Measurements from ENCODE around the gene GABRR2. TPM values are rescaled to one million over a fixed set of nuclear protein-coding genes. Genes with fewer than 3 reads are reported as not detected.

Gene GABRR2
- total RNA-seq, 4 donors from 2014 or later, result 0.89 TPM; not detected in 3

GRCh38 chr6:89257781-89258180 lies 57.3 kb downstream of the GABRR2 start:
- Histone ChIP-seq H3K4me1 (no peaks in the 10 kb centered on the region), H3K36me3 (no peaks in the 10 kb centered on the region), H3K9me3 (no peaks in the 10 kb centered on the region), H3K27ac (no peak overlapping the region), H3K27me3 (no peaks in the 10 kb centered on the region), H3K4me3 (no peak overlapping the region)
- DNase-seq (ENCODE audit: low spot score in 2 of 2), result no peak
- TF ChIP-seq EP300 (IDR thresholded peaks at IDR 0.05), result no peak
- WGBS, result 78% methylated on average over 4 of the region's 4 CpGs

GRCh38 chr6:89257346-89257745 lies 57.8 kb downstream of the GABRR2 start:
- 90% methylated on average over 6 of the region's 6 CpGs for WGBS
- TF ChIP-seq POLR2A (IDR thresholded peaks at IDR 0.05) (no peak), POLR2AphosphoS5 (IDR thresholded peaks at IDR 0.05) (no peak), CTCF (IDR thresholded peaks at IDR 0.05) (no peak), EP300 (IDR thresholded peaks at IDR 0.05) (no peak)
- Histone ChIP-seq H3K27me3 (no peaks in the 10 kb centered on the region), H3K36me3 (no peaks in the 10 kb centered on the region), H3K9me3 (no peaks in the 10 kb centered on the region), H3K4me3 (no peak overlapping the region), H3K27ac (no peak overlapping the region), H3K4me1 (no peaks in the 10 kb centered on the region)
- no peak for DNase-seq (ENCODE audit: low spot score in 2 of 2)

- H3K9me3 ChIP-seq, result no peaks in the 10 kb centered on the region
- H3K27me3 ChIP-seq, result no peaks in the 10 kb centered on the region
- H3K27ac ChIP-seq, result no peak overlapping the region
- no peak for DNase-seq (ENCODE audit: low spot score in 2 of 2)
- 91% methylated on average over 4 of the region's 4 CpGs for WGBS
- TF ChIP-seq POLR2A (IDR thresholded peaks at IDR 0.05), result no peak
- TF ChIP-seq EP300 (IDR thresholded peaks at IDR 0.05), result no peak
- no peak for TF ChIP-seq CTCF (IDR thresholded peaks at IDR 0.05)
- no peak for TF ChIP-seq POLR2AphosphoS5 (IDR thresholded peaks at IDR 0.05)
- H3K36me3 ChIP-seq, result no peaks in the 10 kb centered on the region
- no peaks in the 10 kb centered on the region for H3K4me1 ChIP-seq
- H3K4me3 ChIP-seq, result no peak overlapping the region
Measured at GRCh38 chr6:89255417-89255816, 59.7 kb downstream of the GABRR2 start.

- no peak for DNase-seq (ENCODE audit: low spot score in 2 of 2)
- Histone ChIP-seq H3K36me3 (no peaks in the 10 kb centered on the region), H3K27ac (no peak overlapping the region), H3K27me3 (no peaks in the 10 kb centered on the region), H3K4me3 (no peak overlapping the region), H3K9me3 (no peaks in the 10 kb centered on the region), H3K4me1 (no peaks in the 10 kb centered on the region)
- TF ChIP-seq POLR2A (IDR thresholded peaks at IDR 0.05), result no peak
- TF ChIP-seq CTCF (IDR thresholded peaks at IDR 0.05), result no peak
- no peak for TF ChIP-seq EP300 (IDR thresholded peaks at IDR 0.05)
Measured at GRCh38 chr6:89254569-89254968, 60.5 kb downstream of the GABRR2 start.

GRCh38 chr6:89252907-89253306 lies 62.2 kb downstream of the GABRR2 start:
- Histone ChIP-seq H3K4me1 (no peaks in the 10 kb centered on the region), H3K4me3 (no peak overlapping the region), H3K9me3 (no peaks in the 10 kb centered on the region), H3K27me3 (no peaks in the 10 kb centered on the region), H3K27ac (no peak overlapping the region), H3K36me3 (no peaks in the 10 kb centered on the region)
- DNase-seq (ENCODE audit: low spot score in 2 of 2), result no peak
- TF ChIP-seq POLR2AphosphoS5 (IDR thresholded peaks at IDR 0.05) (no peak), CTCF (IDR thresholded peaks at IDR 0.05) (no peak), EP300 (IDR thresholded peaks at IDR 0.05) (no peak), POLR2A (IDR thresholded peaks at IDR 0.05) (no peak)
- 73% methylated on average over 2 of the region's 2 CpGs for WGBS

- no peak for TF ChIP-seq EP300 (IDR thresholded peaks at IDR 0.05)
- TF ChIP-seq CTCF (IDR thresholded peaks at IDR 0.05), result no peak
- TF ChIP-seq POLR2AphosphoS5 (IDR thresholded peaks at IDR 0.05), result no peak
- TF ChIP-seq POLR2A (IDR thresholded peaks at IDR 0.05), result no peak
- 94% methylated on average over 10 of the region's 10 CpGs for WGBS
- H3K36me3 ChIP-seq, result no peaks in the 10 kb centered on the region
- H3K4me3 ChIP-seq, result no peak overlapping the region
- no peaks in the 10 kb centered on the region for H3K9me3 ChIP-seq
- no peaks in the 10 kb centered on the region for H3K27me3 ChIP-seq
- H3K27ac ChIP-seq, result no peak overlapping the region
- DNase-seq (ENCODE audit: low spot score in 2 of 2), result no peak
- H3K4me1 ChIP-seq, result no peaks in the 10 kb centered on the region
Measured at GRCh38 chr6:89251976-89252375, 63.1 kb downstream of the GABRR2 start.
